Panc1 (cell line): ENCODE results near the gene SKAP1.

ENCODE experiments used
- CTCF ChIP-seq: fragments of 450-650 bp; IDR thresholded peaks from 2 replicates; pipeline ENCODE4 v1.5.1; 2017; ENCODE audit warnings: mild to moderate bottlenecking
- SIN3A ChIP-seq: IDR thresholded peaks from 2 replicates; pipeline ENCODE4 v1.6.1; 2012; ENCODE audit warnings: low read depth, mild to moderate bottlenecking, low read length, moderate library complexity, borderline replicate concordance; ENCODE audit not compliant: insufficient read depth

GRCh38 chr17:48231995-48232959 lies 197.7 kb downstream of the SKAP1 start:
- no peak for TF ChIP-seq CTCF
- TF ChIP-seq SIN3A: no peak
